ENCODE data around the gene CLK2. TPM values are rescaled to one million over a fixed set of nuclear protein-coding genes. Genes with fewer than 3 reads are reported as not detected.
A peak's percentile ranks its signal among the peaks of the same experiment; 100 is the strongest.

Gene CLK2
- total and polyA plus RNA-seq, 7 experiments from 2014 or later = 16.7 to 137 (median 73.7) TPM

GRCh38 chr1:155285063-155285462 is 11.8 kb upstream of the CLK2 start:
- Mint-ChIP-seq H3K9me3 (no peaks in the 10 kb centered on the region), H3K27ac (no peak overlapping the region), H3K36me3 (no peaks in the 10 kb centered on the region), H3K4me3 (no peak overlapping the region), H3K4me1 (peaks cover 0 to 1% (median 0%) of the 10 kb centered on the region in 7 donors), H3K27me3 (peaks cover 0 to under 1% (median 0%) of the 10 kb centered on the region in 5 donors)
- H3K4me3 ChIP-seq (ENCODE audit: low read length) = no peak overlapping the region
- intact Hi-C loops (cut with micrococcal nuclease) = no loop called here
- ChIA-PET CTCF (interaction anchor here (1.0 kb wide), 1 partner anchor 193 kb away, joined by 4 read pairs; no protein-coding TSS in a partner anchor), POLR2A (no interaction called here)
- no peak for ATAC-seq
- no peaks in the 10 kb centered on the region for H3K4me1 ChIP-seq (ENCODE audit: control insufficient read depth in 2 of 2, insufficient read depth in 2 of 2, low read length in 2 of 2)
- no peaks in the 10 kb centered on the region for H3K36me3 ChIP-seq (ENCODE audit: control insufficient read depth in 2 of 3, insufficient read depth in 3 of 3, low read length in 3 of 3)
- no peaks in the 10 kb centered on the region for H3K9me3 ChIP-seq (ENCODE audit: control insufficient read depth in 2 of 3, low read length in 3 of 3)
- H3K27me3 ChIP-seq (ENCODE audit: control insufficient read depth in 2 of 2, insufficient read depth in 2 of 2, low read length in 2 of 2) = no peaks in the 10 kb centered on the region
- H3K27ac ChIP-seq (ENCODE audit: low read depth, low read length) = no peak overlapping the region
- no peak for DNase-seq

- Mint-ChIP-seq H3K27ac (no peak overlapping the region), H3K4me3 (no peak overlapping the region), H3K27me3 (peaks cover 0 to under 1% (median 0%) of the 10 kb centered on the region in 5 donors), H3K9me3 (no peaks in the 10 kb centered on the region), H3K4me1 (peaks cover 0 to 1% (median 0%) of the 10 kb centered on the region in 7 donors), H3K36me3 (no peaks in the 10 kb centered on the region)
- Histone ChIP-seq H3K9me3 (ENCODE audit: control insufficient read depth in 2 of 3, low read length in 3 of 3) (no peaks in the 10 kb centered on the region), H3K4me3 (ENCODE audit: low read length) (no peak overlapping the region), H3K27ac (ENCODE audit: low read depth, low read length) (no peak overlapping the region), H3K4me1 (ENCODE audit: control insufficient read depth in 2 of 2, insufficient read depth in 2 of 2, low read length in 2 of 2) (no peaks in the 10 kb centered on the region), H3K36me3 (ENCODE audit: control insufficient read depth in 2 of 3, insufficient read depth in 3 of 3, low read length in 3 of 3) (no peaks in the 10 kb centered on the region), H3K27me3 (ENCODE audit: control insufficient read depth in 2 of 2, insufficient read depth in 2 of 2, low read length in 2 of 2) (no peaks in the 10 kb centered on the region)
- ATAC-seq (no peak), DNase-seq (no peak)
- CTCF ChIA-PET = no interaction called here
- POLR2A ChIA-PET = no interaction called here
- intact Hi-C loops (cut with micrococcal nuclease) = no loop called here
Observed at GRCh38 chr1:155284476-155284875, 11.2 kb upstream of the CLK2 start.

- Mint-ChIP-seq H3K4me3 (no peak overlapping the region), H3K36me3 (no peaks in the 10 kb centered on the region), H3K4me1 (peaks cover 6 to 13% (median 8%) of the 10 kb centered on the region in 7 donors), H3K27me3 (peaks cover 0 to 11% (median 0%) of the 10 kb centered on the region in 5 donors), H3K9me3 (no peaks in the 10 kb centered on the region), H3K27ac (no peak overlapping the region)
- H3K4me1 ChIP-seq (ENCODE audit: control insufficient read depth in 2 of 2, insufficient read depth in 2 of 2, low read length in 2 of 2) = peaks cover 0 to 3% of the 10 kb centered on the region in 2 donors
- CTCF ChIA-PET = interaction anchor here (0.8 kb wide), 1 partner anchor 77 kb away, joined by 5 read pairs; no protein-coding TSS in a partner anchor
- H3K36me3 ChIP-seq (ENCODE audit: control insufficient read depth in 2 of 3, insufficient read depth in 3 of 3, low read length in 3 of 3) = no peaks in the 10 kb centered on the region
- DNase-seq = no peak
- intact Hi-C loops (cut with micrococcal nuclease) = no loop called here
- POLR2A ChIA-PET = interaction anchor here (1.5 kb wide), 1 partner anchor 41 kb away, joined by 7 read pairs; no protein-coding TSS in a partner anchor
- no peak for ATAC-seq
- no peaks in the 10 kb centered on the region for H3K9me3 ChIP-seq (ENCODE audit: control insufficient read depth in 2 of 3, low read length in 3 of 3)
- H3K27ac ChIP-seq (ENCODE audit: low read depth, low read length) = no peak overlapping the region
- no peaks in the 10 kb centered on the region for H3K27me3 ChIP-seq (ENCODE audit: control insufficient read depth in 2 of 2, insufficient read depth in 2 of 2, low read length in 2 of 2)
- H3K4me3 ChIP-seq (ENCODE audit: low read length) = no peak overlapping the region
Observed at GRCh38 chr1:155282488-155283091, 9.3 kb upstream of the CLK2 start.

- Mint-ChIP-seq H3K9me3 (no peaks in the 10 kb centered on the region), H3K4me3 (peak overlapping the region in 4 of 10 donors; percentile 4 to 83 (median 21)), H3K27me3 (peaks cover 0 to 11% (median 0%) of the 10 kb centered on the region in 5 donors), H3K36me3 (no peaks in the 10 kb centered on the region), H3K27ac (peak overlapping the region in 1 of 9 donors; percentile 48), H3K4me1 (peaks cover 18 to 32% (median 25%) of the 10 kb centered on the region in 7 donors)
- Histone ChIP-seq H3K36me3 (ENCODE audit: control insufficient read depth in 2 of 3, insufficient read depth in 3 of 3, low read length in 3 of 3) (no peaks in the 10 kb centered on the region), H3K27ac (ENCODE audit: low read depth, low read length) (no peak overlapping the region), H3K4me3 (ENCODE audit: low read length) (no peak overlapping the region), H3K27me3 (ENCODE audit: control insufficient read depth in 2 of 2, insufficient read depth in 2 of 2, low read length in 2 of 2) (no peaks in the 10 kb centered on the region), H3K9me3 (ENCODE audit: control insufficient read depth in 2 of 3, low read length in 3 of 3) (no peaks in the 10 kb centered on the region), H3K4me1 (ENCODE audit: control insufficient read depth in 2 of 2, insufficient read depth in 2 of 2, low read length in 2 of 2) (peaks cover 9 to 13% of the 10 kb centered on the region in 2 donors)
- intact Hi-C loops (cut with micrococcal nuclease) = loop anchor here in 1 of 2 donors (10.0 kb wide), 2 partner anchors 406 to 776 kb away; partner anchors contain the start of genes DAP3, LAMTOR2, UBQLN4 and YY1AP1
- ChIA-PET CTCF (interaction anchor here (1.0 to 1.6 kb wide), 4 partner anchors 9 to 45 kb away, joined by 3 to 7 read pairs (median 4); no protein-coding TSS in a partner anchor), POLR2A (interaction anchor here (0.5 to 2.5 kb wide), 5 partner anchors 13 to 44 kb away, joined by 3 to 11 read pairs (median 4); partner anchors contain the start of gene SCAMP3)
- DNase-seq (no peak), ATAC-seq (no peak)
Observed at GRCh38 chr1:155279268-155279667, 6.0 kb upstream of the CLK2 start.

GRCh38 chr1:155278689-155279160 is 5.4 kb upstream of the CLK2 start:
- H3K27me3 ChIP-seq (ENCODE audit: control insufficient read depth in 2 of 2, insufficient read depth in 2 of 2, low read length in 2 of 2) = no peaks in the 10 kb centered on the region
- no peaks in the 10 kb centered on the region for H3K9me3 ChIP-seq (ENCODE audit: control insufficient read depth in 2 of 3, low read length in 3 of 3)
- Mint-ChIP-seq H3K9me3 (no peaks in the 10 kb centered on the region), H3K4me3 (peak overlapping the region; percentile 62 to 90 (median 78)), H3K27ac (peak overlapping the region; percentile 45 to 83 (median 63)), H3K4me1 (peaks cover 18 to 34% (median 26%) of the 10 kb centered on the region in 7 donors), H3K36me3 (no peaks in the 10 kb centered on the region), H3K27me3 (peaks cover 0 to 11% (median 0%) of the 10 kb centered on the region in 5 donors)
- ChIA-PET CTCF (interaction anchor here (0.8 to 1.1 kb wide), 3 partner anchors 15 to 44 kb away, joined by 3 to 4 read pairs (median 3); no protein-coding TSS in a partner anchor), POLR2A (interaction anchor here (1.3 to 2.5 kb wide), 4 partner anchors 12 to 44 kb away, joined by 4 to 11 read pairs (median 4); partner anchors contain the start of genes RUSC1 and SCAMP3)
- ATAC-seq (no peak), DNase-seq (no peak)
- H3K36me3 ChIP-seq (ENCODE audit: control insufficient read depth in 2 of 3, insufficient read depth in 3 of 3, low read length in 3 of 3) = no peaks in the 10 kb centered on the region
- H3K27ac ChIP-seq (ENCODE audit: low read depth, low read length) = no peak overlapping the region
- peaks cover 12 to 16% of the 10 kb centered on the region in 2 donors for H3K4me1 ChIP-seq (ENCODE audit: control insufficient read depth in 2 of 2, insufficient read depth in 2 of 2, low read length in 2 of 2)
- intact Hi-C loops (cut with micrococcal nuclease) = loop anchor here in 1 of 2 donors (10.0 kb wide), 2 partner anchors 406 to 776 kb away; partner anchors contain the start of genes DAP3, LAMTOR2, UBQLN4 and YY1AP1
- H3K4me3 ChIP-seq (ENCODE audit: low read length) = no peak overlapping the region

- no peaks in the 10 kb centered on the region for H3K27me3 ChIP-seq (ENCODE audit: control insufficient read depth in 2 of 2, insufficient read depth in 2 of 2, low read length in 2 of 2)
- peaks cover 13 to 16% of the 10 kb centered on the region in 2 donors for H3K4me1 ChIP-seq (ENCODE audit: control insufficient read depth in 2 of 2, insufficient read depth in 2 of 2, low read length in 2 of 2)
- intact Hi-C loops (cut with micrococcal nuclease) = loop anchor here (1.0 to 10.0 kb wide), 9 partner anchors 16 to 777 kb away; partner anchors contain the start of genes FDPS (in 2 of the 2), DAP3 (in 1 of the 2), LAMTOR2 (in 1 of the 2) and SCAMP3 (in 1 of the 2)
- ChIA-PET POLR2A (interaction anchor here (1.3 to 2.5 kb wide), 4 partner anchors 11 to 45 kb away, joined by 4 to 11 read pairs (median 4); partner anchors contain the start of genes RUSC1 and SCAMP3), CTCF (interaction anchor here (0.8 kb wide), 2 partner anchors 15 to 28 kb away, joined by 3 read pairs; no protein-coding TSS in a partner anchor)
- peak overlapping the region; percentile 36 for H3K27ac ChIP-seq (ENCODE audit: low read depth, low read length)
- peaks cover 0 to under 1% (median 0%) of the 10 kb centered on the region in 3 experiments for H3K36me3 ChIP-seq (ENCODE audit: control insufficient read depth in 2 of 3, insufficient read depth in 3 of 3, low read length in 3 of 3)
- no peaks in the 10 kb centered on the region for H3K9me3 ChIP-seq (ENCODE audit: control insufficient read depth in 2 of 3, low read length in 3 of 3)
- H3K4me3 Mint-ChIP-seq = peak overlapping the region; percentile 52 to 90 (median 78)
- peak; percentile 62 for ATAC-seq
- peak; percentile 54 to 90 (median 75) for DNase-seq
- no peaks in the 10 kb centered on the region for H3K9me3 Mint-ChIP-seq
- peak overlapping the region; percentile 59 for H3K4me3 ChIP-seq (ENCODE audit: low read length)
- peaks cover 0 to 11% (median 0%) of the 10 kb centered on the region in 5 donors for H3K27me3 Mint-ChIP-seq
- peaks cover 18 to 39% (median 31%) of the 10 kb centered on the region in 7 donors for H3K4me1 Mint-ChIP-seq
- H3K27ac Mint-ChIP-seq = peak overlapping the region in 8 of 9 donors; percentile 15 to 83 (median 60)
- peaks cover 0 to 4% (median 0%) of the 10 kb centered on the region in 5 donors for H3K36me3 Mint-ChIP-seq
Observed at GRCh38 chr1:155277902-155278688, 4.8 kb upstream of the CLK2 start.
